GM23338 (cell line): ENCODE results near the gene SLC38A8. TPM values are rescaled to one million over a fixed set of nuclear protein-coding genes. Genes with fewer than 3 reads are reported as not detected.

ENCODE experiments used
- ATAC-seq: fragments of 200-7000 bp; cut with Tn5 transposase; 3 replicates; pipeline ENCODE4 v1.9.1; 2020
- DNase-seq: peaks from one replicate; pipeline ENCODE4 v3.0.0-alpha.2; 2015; ENCODE audit warnings: low spot score
- H2AFZ ChIP-seq: fragments of 200-600 bp; sonication (generic); 2 replicates; pipeline ENCODE4 v1.8.0; 2016; ENCODE audit warnings: antibody characterized with exemption, mild to moderate bottlenecking, moderate library complexity
- H3F3A ChIP-seq: fragments of 200-600 bp; sonication (generic); replicated peaks from 2 replicates; pipeline ENCODE4 v1.8.0; 2017; ENCODE audit warnings: antibody characterized with exemption, mixed run types, low read depth
- H3K27ac ChIP-seq: fragments of 200-600 bp; sonication (generic); 2 replicates; pipeline ENCODE4 v1.6.1; 2016; ENCODE audit warnings: low read depth
- H3K27me3 ChIP-seq: fragments of 200-600 bp; sonication (generic); 2 replicates; pipeline ENCODE4 v1.8.0; 2016; ENCODE audit warnings: mild to moderate bottlenecking, mixed run types, moderate library complexity; ENCODE audit not compliant: insufficient read depth
- H3K36me3 ChIP-seq: fragments of 200-600 bp; sonication (generic); 2 replicates; pipeline ENCODE4 v1.8.0; 2016; ENCODE audit warnings: mild to moderate bottlenecking; ENCODE audit not compliant: insufficient read depth
- H3K4me1 ChIP-seq: fragments of 200-600 bp; sonication (generic); 2 replicates; pipeline ENCODE4 v1.8.0; 2016; ENCODE audit warnings: mild to moderate bottlenecking, moderate library complexity; ENCODE audit not compliant: insufficient read depth
- H3K4me2 ChIP-seq: fragments of 200-600 bp; sonication (generic); 2 replicates; pipeline ENCODE4 v1.7.1; 2017; ENCODE audit warnings: mixed run types
- H3K4me3 ChIP-seq: fragments of 200-600 bp; sonication (generic); 2 replicates; pipeline ENCODE4 v1.6.1; 2016; ENCODE audit warnings: mixed run types
- H3K79me2 ChIP-seq: fragments of 200-600 bp; sonication (generic); replicated peaks from 2 replicates; pipeline ENCODE4 v1.8.0; 2017; ENCODE audit warnings: mild to moderate bottlenecking; ENCODE audit not compliant: insufficient read depth
- H3K9me2 ChIP-seq: fragments of 200-600 bp; sonication (generic); 2 replicates; pipeline ENCODE4 v1.8.0; 2017; ENCODE audit not compliant: insufficient read depth
- H4K20me1 ChIP-seq: fragments of 200-600 bp; sonication (generic); replicated peaks from 2 replicates; pipeline ENCODE4 v1.8.0; 2017; ENCODE audit warnings: mild to moderate bottlenecking; ENCODE audit not compliant: insufficient read depth
- H3K27ac Mint-ChIP-seq: 2 replicates; pipeline ENCODE4 v1.8.0; 2020; ENCODE audit warnings: inconsistent platforms, mild to moderate bottlenecking, moderate library complexity, mixed read lengths
- H3K27me3 Mint-ChIP-seq: 3 replicates; pipeline ENCODE4 v1.8.0; 2022; ENCODE audit warnings: low read depth, mild to moderate bottlenecking, moderate library complexity, mixed read lengths, inconsistent platforms; ENCODE audit not compliant: insufficient read depth, poor library complexity
- H3K36me3 Mint-ChIP-seq: 3 replicates; pipeline ENCODE4 v1.8.0; 2021; ENCODE audit warnings: low read depth, mild to moderate bottlenecking, inconsistent platforms, moderate library complexity, mixed read lengths
- H3K4me1 Mint-ChIP-seq: 3 replicates; pipeline ENCODE4 v1.8.0; 2020; ENCODE audit warnings: mild to moderate bottlenecking, inconsistent platforms, mixed read lengths
- H3K4me3 Mint-ChIP-seq: 3 replicates; pipeline ENCODE4 v1.8.0; 2021; ENCODE audit warnings: moderate library complexity, mild to moderate bottlenecking, inconsistent platforms, mixed read lengths
- H3K9me3 Mint-ChIP-seq: 3 replicates; pipeline ENCODE4 v1.8.0; 2020; ENCODE audit warnings: moderate library complexity, mild to moderate bottlenecking, inconsistent platforms, mixed read lengths
- CREB1 ChIP-seq: fragments of 250-450 bp; sonication (Bioruptor Pico); IDR thresholded peaks from 2 replicates; pipeline ENCODE4 v1.5.0; 2020; ENCODE audit warnings: low read depth, mild to moderate bottlenecking, moderate library complexity
- CTCF ChIP-seq, 2 experiments: fragments of 200-600 bp in 1 of 2; sonication (generic) in 1 of 2; conservative IDR thresholded peaks; 2 replicates each; pipeline versions ENCODE4 v1.5.1 to v1.6.1; 2016 to 2017; ENCODE audit warnings: antibody characterized with exemption in 2 of 2, low read depth in 2 of 2, mild to moderate bottlenecking in 2 of 2, moderate library complexity in 1 of 2
- ETS1 ChIP-seq: IDR thresholded peaks from 2 replicates; pipeline ENCODE4 v1.6.1; 2016; ENCODE audit warnings: antibody characterized with exemption
- EZH2 ChIP-seq: fragments of 200-600 bp; sonication (generic); IDR thresholded peaks from one replicate; pipeline ENCODE4 v1.8.0; 2017; ENCODE audit warnings: antibody characterized with exemption, mild to moderate bottlenecking, low read depth; ENCODE audit not compliant: unreplicated experiment
- EZH2phosphoT487 ChIP-seq: fragments of 200-600 bp; sonication (generic); IDR thresholded peaks from one replicate; pipeline ENCODE4 v1.8.1; 2018; ENCODE audit warnings: antibody characterized with exemption; ENCODE audit not compliant: unreplicated experiment
- JUNB ChIP-seq: IDR thresholded peaks from one replicate; pipeline ENCODE4 v1.6.1; 2016; ENCODE audit warnings: antibody characterized with exemption; ENCODE audit not compliant: unreplicated experiment
- NANOG ChIP-seq: IDR thresholded peaks from 2 replicates; pipeline ENCODE4 v1.6.1; 2016; ENCODE audit warnings: antibody characterized with exemption, borderline replicate concordance
- POLR2AphosphoS5 ChIP-seq: IDR thresholded peaks from 2 replicates; pipeline ENCODE4 v1.6.1; 2016; ENCODE audit warnings: antibody characterized with exemption, low read depth
- REST ChIP-seq: IDR thresholded peaks from one replicate; pipeline ENCODE4 v1.6.1; 2018; ENCODE audit warnings: antibody characterized with exemption; ENCODE audit not compliant: unreplicated experiment
- STAT1 ChIP-seq: IDR thresholded peaks from one replicate; pipeline ENCODE4 v1.6.1; 2016; ENCODE audit warnings: antibody characterized with exemption; ENCODE audit not compliant: unreplicated experiment
- ZNF114 ChIP-seq: fragments of 250-450 bp; sonication (Bioruptor Pico); IDR thresholded peaks from 2 replicates; pipeline ENCODE4 v1.5.0; 2020; ENCODE audit warnings: mild to moderate bottlenecking, moderate library complexity
- ZNF462 ChIP-seq: fragments of 250-450 bp; sonication (Bioruptor Pico); IDR thresholded peaks from 2 replicates; pipeline ENCODE4 v1.5.0; 2020; ENCODE audit warnings: mild to moderate bottlenecking, moderate library complexity
- polyA plus RNA-seq: library from polyadenylated mRNA; unstranded; fragments of >200 nt; fragmentation: Nextera tagmentation; extraction: Ambion mirVana; gene quantifications from 2 replicates; pipeline ENCODE4 v1.2.1, GENCODE V29; 2016
- total RNA-seq: library from RNA; depleted of rRNA; stranded (reverse); fragments of >200 nt; shearing (Covaris generic); gene quantifications from 2 replicates; pipeline ENCODE4 v1.2.3, GENCODE V29; 2014

The SLC38A8 gene
- total and polyA plus RNA-seq, 2 experiments from 2014 or later: not detected

- ATAC-seq: no peak
Observed at GRCh38 chr16:84039696-84040095, 2.9 kb downstream of the SLC38A8 start.

More at GRCh38 chr16:84039696-84040095, 2.9 kb downstream of the SLC38A8 start:
- Histone ChIP-seq H3K36me3 (no peaks in the 10 kb centered on the region), H3K79me2 (no peaks in the 10 kb centered on the region), H3K4me2 (no peak overlapping the region), H3K4me1 (peaks cover 7% of the 10 kb centered on the region; the same call in 1 of the 2 replicates), H3K27me3 (no peaks in the 10 kb centered on the region), H3K9me2 (no peaks in the 10 kb centered on the region), H2AFZ (no peak overlapping the region), H3F3A (no peaks in the 10 kb centered on the region), H4K20me1 (no peaks in the 10 kb centered on the region), H3K27ac (no peak overlapping the region), H3K4me3 (no peak overlapping the region)
- no peak for DNase-seq
- Mint-ChIP-seq H3K9me3 (peaks cover 2% of the 10 kb centered on the region; the same call in 1 of the 3 replicates), H3K4me1 (peaks cover 22% of the 10 kb centered on the region), H3K27ac (no peak overlapping the region), H3K27me3 (peaks cover 14% of the 10 kb centered on the region), H3K4me3 (no peak overlapping the region), H3K36me3 (no peaks in the 10 kb centered on the region)
- TF ChIP-seq EZH2 (no peak), ETS1 (no peak), EZH2phosphoT487 (no peak), NANOG (no peak), POLR2AphosphoS5 (no peak), CTCF (conservative IDR thresholded peaks at IDR 0.05; ENCODE audit: low read depth in 2 of 2) (no peak), ZNF462 (CRISPR knock-in tag) (no peak), REST (no peak), JUNB (no peak), STAT1 (no peak), CREB1 (CRISPR knock-in tag) (no peak), ZNF114 (no peak)
